HG03378 (cell line): ENCODE results near the gene HOTAIR.

Experiments used
- ATAC-seq: cut with Tn5 transposase; IDR thresholded peaks from one replicate; pipeline ENCODE4 v1.9.1; 2021; ENCODE audit warnings: mild to moderate bottlenecking, moderate library complexity; ENCODE audit not compliant: unreplicated experiment

HOTAIR gene

GRCh38 chr12:53976172-53976822, 1.5 kb upstream of the HOTAIR start:
- no peak for ATAC-seq

GRCh38 chr12:53975479-53976152, 862 bp upstream of the HOTAIR start:
- no peak for ATAC-seq

GRCh38 chr12:53975064-53975471, 314 bp upstream of the HOTAIR start:
- no peak for ATAC-seq

GRCh38 chr12:53973236-53974042, 1.3 kb downstream of the HOTAIR start:
- no peak for ATAC-seq

GRCh38 chr12:53972722-53973235, 2.0 kb downstream of the HOTAIR start, which contains the start of gene HOXC11:
Gene HOXC11 (plus strand): TSS chr12:53973126. CDS start chr12:53973242, 116 bp downstream.
- ATAC-seq = no peak

GRCh38 chr12:53972152-53972702, 2.5 kb downstream of the HOTAIR start:
- no peak for ATAC-seq

- no peak for ATAC-seq
Observed at GRCh38 chr12:53971686-53972085, 3.1 kb downstream of the HOTAIR start.

- no peak for ATAC-seq
Observed at GRCh38 chr12:53971129-53971528, 3.6 kb downstream of the HOTAIR start.

- no peak for ATAC-seq
Observed at GRCh38 chr12:53970451-53970850, 4.3 kb downstream of the HOTAIR start.

- ATAC-seq = no peak
Observed at GRCh38 chr12:53969588-53970259, 5.0 kb downstream of the HOTAIR start.

- no peak for ATAC-seq
Observed at GRCh38 chr12:53968214-53969127, 6.3 kb downstream of the HOTAIR start.

GRCh38 chr12:53967421-53967925, 7.3 kb downstream of the HOTAIR start:
- ATAC-seq = no peak

- ATAC-seq = no peak
Observed at GRCh38 chr12:53966385-53967133, 8.2 kb downstream of the HOTAIR start.

- ATAC-seq = no peak
Observed at GRCh38 chr12:53966085-53966384, 8.7 kb downstream of the HOTAIR start.

- no peak for ATAC-seq
Observed at GRCh38 chr12:53965281-53966084, 9.3 kb downstream of the HOTAIR start.

GRCh38 chr12:53964315-53964713, 10.4 kb downstream of the HOTAIR start:
- ATAC-seq = no peak

GRCh38 chr12:53963434-53964314, 11.1 kb downstream of the HOTAIR start:
- ATAC-seq = no peak
